ENCODE measurements around the gene CDH4. TPM values are rescaled to one million over a fixed set of nuclear protein-coding genes. Genes with fewer than 3 reads are reported as not detected.

CDH4 gene
- total RNA-seq, 6 experiments from 2014 or later = 5.8 to 12.8 (median 10.9) TPM

GRCh38 chr20:61919239-61919638 is 667.2 kb downstream of the CDH4 start:
- Mint-ChIP-seq H3K27me3 (ENCODE audit: insufficient read depth) (peaks cover 20% of the 10 kb centered on the region), H3K36me3 (ENCODE audit: low read depth) (no peaks in the 10 kb centered on the region; the same call in 1 of the 2 replicates), H3K4me3 (no peak overlapping the region), H3K27ac (no peak overlapping the region), H3K9me3 (peaks cover 4% of the 10 kb centered on the region), H3K4me1 (ENCODE audit: low read depth) (no peaks in the 10 kb centered on the region)
- no peak for TF ChIP-seq CTCF (IDR thresholded peaks at IDR 0.05)
- DNase-seq = no peak

- H3K27ac Mint-ChIP-seq = no peak overlapping the region
- H3K4me3 Mint-ChIP-seq = no peak overlapping the region
- peaks cover 4% of the 10 kb centered on the region for H3K9me3 Mint-ChIP-seq
- no peak for TF ChIP-seq CTCF (IDR thresholded peaks at IDR 0.05)
- no peaks in the 10 kb centered on the region; the same call in 1 of the 2 replicates for H3K36me3 Mint-ChIP-seq (ENCODE audit: low read depth)
- peaks cover 15% of the 10 kb centered on the region for H3K27me3 Mint-ChIP-seq (ENCODE audit: insufficient read depth)
- H3K4me1 Mint-ChIP-seq (ENCODE audit: low read depth) = no peaks in the 10 kb centered on the region
- DNase-seq = no peak
Measured at GRCh38 chr20:61919675-61920365, 667.8 kb downstream of the CDH4 start.

- no peak for TF ChIP-seq CTCF (IDR thresholded peaks at IDR 0.05)
- Mint-ChIP-seq H3K4me1 (ENCODE audit: low read depth) (peaks cover 7% of the 10 kb centered on the region; the same call in 1 of the 2 replicates), H3K27me3 (ENCODE audit: insufficient read depth) (peaks cover 6% of the 10 kb centered on the region; the same call in 1 of the 2 replicates), H3K9me3 (peaks cover 14% of the 10 kb centered on the region), H3K27ac (no peak overlapping the region), H3K4me3 (no peak overlapping the region), H3K36me3 (ENCODE audit: low read depth) (no peaks in the 10 kb centered on the region; the same call in 1 of the 2 replicates)
- no peak for DNase-seq
Measured at GRCh38 chr20:61922411-61922810, 670.4 kb downstream of the CDH4 start.

- H3K4me1 Mint-ChIP-seq (ENCODE audit: low read depth) = peaks cover 7% of the 10 kb centered on the region; the same call in 1 of the 2 replicates
- no peak for TF ChIP-seq CTCF (IDR thresholded peaks at IDR 0.05)
- H3K4me3 Mint-ChIP-seq = no peak overlapping the region
- H3K27ac Mint-ChIP-seq = no peak overlapping the region
- no peak for DNase-seq
- peaks cover 17% of the 10 kb centered on the region for H3K9me3 Mint-ChIP-seq
- peaks cover 8% of the 10 kb centered on the region for H3K27me3 Mint-ChIP-seq (ENCODE audit: insufficient read depth)
- H3K36me3 Mint-ChIP-seq (ENCODE audit: low read depth) = no peaks in the 10 kb centered on the region; the same call in 1 of the 2 replicates
Measured at GRCh38 chr20:61922936-61923335, 670.9 kb downstream of the CDH4 start.

- TF ChIP-seq CTCF (IDR thresholded peaks at IDR 0.05) = no peak
- no peak overlapping the region for H3K27ac Mint-ChIP-seq
- no peak for DNase-seq
- H3K4me3 Mint-ChIP-seq = no peak overlapping the region
- H3K9me3 Mint-ChIP-seq = peaks cover 24% of the 10 kb centered on the region
- peaks cover 7% of the 10 kb centered on the region; the same call in 1 of the 2 replicates for H3K4me1 Mint-ChIP-seq (ENCODE audit: low read depth)
- H3K36me3 Mint-ChIP-seq (ENCODE audit: low read depth) = peaks cover 3% of the 10 kb centered on the region; the same call in 1 of the 2 replicates
- H3K27me3 Mint-ChIP-seq (ENCODE audit: insufficient read depth) = peaks cover 8% of the 10 kb centered on the region
Measured at GRCh38 chr20:61923371-61924166, 671.5 kb downstream of the CDH4 start.
